ENCODE results near the gene DPH2.

- TF ChIP-seq CTCF (IDR thresholded peaks at IDR 0.05; ENCODE audit: borderline replicate concordance, extremely low read depth, low read length, poor library complexity, severe bottlenecking) (no peak), EZH2 (IDR thresholded peaks at IDR 0.05; ENCODE audit: borderline replicate concordance, low read depth, low read length, severe bottlenecking) (no peak)
Measured at GRCh38 chr1:43933386-43934100, 36.3 kb upstream of the DPH2 start, which contains the start of gene ARTN.

All from DND-41 (cell line).